Measurements from ENCODE around the gene CERK. TPM values are rescaled to one million over a fixed set of nuclear protein-coding genes. Genes with fewer than 3 reads are reported as not detected.
A peak's percentile ranks its signal among the peaks of the same experiment; 100 is the strongest.

Gene CERK
- total and polyA plus RNA-seq, 7 donors, result 13.0 to 38.1 (median 26.9) TPM

GRCh38 chr22:46763051-46763705 lies 25.1 kb upstream of the CERK start:
- intact Hi-C loops (cut with DNase I), result loop anchor here in 1 of 2 donors (2.0 kb wide), 1 partner anchor 24 kb away; the partner anchor contains the start of gene CERK
- Histone ChIP-seq H3K9me3 (no peaks in the 10 kb centered on the region), H3K4me1 (peaks cover 17% of the 10 kb centered on the region), H3K36me3 (ENCODE audit: insufficient read depth in 1 of 2, low read depth in 1 of 2) (peaks cover 0 to 13% of the 10 kb centered on the region in 2 donors), H3K27ac (peak overlapping the region; percentile 96), H3K4me3 (peak overlapping the region; percentile 77), H3K27me3 (ENCODE audit: insufficient read depth in 3 of 3, low read length in 2 of 3) (no peaks in the 10 kb centered on the region)
- DNase-seq (peak; percentile 46 to 82), ATAC-seq (peak; percentile 3 to 36 (median 10))
- TF ChIP-seq, protein P1, sequence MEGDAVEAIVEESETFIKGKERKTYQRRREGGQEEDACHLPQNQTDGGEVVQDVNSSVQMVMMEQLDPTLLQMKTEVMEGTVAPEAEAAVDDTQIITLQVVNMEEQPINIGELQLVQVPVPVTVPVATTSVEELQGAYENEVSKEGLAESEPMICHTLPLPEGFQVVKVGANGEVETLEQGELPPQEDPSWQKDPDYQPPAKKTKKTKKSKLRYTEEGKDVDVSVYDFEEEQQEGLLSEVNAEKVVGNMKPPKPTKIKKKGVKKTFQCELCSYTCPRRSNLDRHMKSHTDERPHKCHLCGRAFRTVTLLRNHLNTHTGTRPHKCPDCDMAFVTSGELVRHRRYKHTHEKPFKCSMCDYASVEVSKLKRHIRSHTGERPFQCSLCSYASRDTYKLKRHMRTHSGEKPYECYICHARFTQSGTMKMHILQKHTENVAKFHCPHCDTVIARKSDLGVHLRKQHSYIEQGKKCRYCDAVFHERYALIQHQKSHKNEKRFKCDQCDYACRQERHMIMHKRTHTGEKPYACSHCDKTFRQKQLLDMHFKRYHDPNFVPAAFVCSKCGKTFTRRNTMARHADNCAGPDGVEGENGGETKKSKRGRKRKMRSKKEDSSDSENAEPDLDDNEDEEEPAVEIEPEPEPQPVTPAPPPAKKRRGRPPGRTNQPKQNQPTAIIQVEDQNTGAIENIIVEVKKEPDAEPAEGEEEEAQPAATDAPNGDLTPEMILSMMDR (IDR thresholded peaks at IDR 0.05), result no peak
- 10 to 15% (median 14%) methylated on average over 13 of the region's 13 CpGs for WGBS, 3 donors

DNA sequence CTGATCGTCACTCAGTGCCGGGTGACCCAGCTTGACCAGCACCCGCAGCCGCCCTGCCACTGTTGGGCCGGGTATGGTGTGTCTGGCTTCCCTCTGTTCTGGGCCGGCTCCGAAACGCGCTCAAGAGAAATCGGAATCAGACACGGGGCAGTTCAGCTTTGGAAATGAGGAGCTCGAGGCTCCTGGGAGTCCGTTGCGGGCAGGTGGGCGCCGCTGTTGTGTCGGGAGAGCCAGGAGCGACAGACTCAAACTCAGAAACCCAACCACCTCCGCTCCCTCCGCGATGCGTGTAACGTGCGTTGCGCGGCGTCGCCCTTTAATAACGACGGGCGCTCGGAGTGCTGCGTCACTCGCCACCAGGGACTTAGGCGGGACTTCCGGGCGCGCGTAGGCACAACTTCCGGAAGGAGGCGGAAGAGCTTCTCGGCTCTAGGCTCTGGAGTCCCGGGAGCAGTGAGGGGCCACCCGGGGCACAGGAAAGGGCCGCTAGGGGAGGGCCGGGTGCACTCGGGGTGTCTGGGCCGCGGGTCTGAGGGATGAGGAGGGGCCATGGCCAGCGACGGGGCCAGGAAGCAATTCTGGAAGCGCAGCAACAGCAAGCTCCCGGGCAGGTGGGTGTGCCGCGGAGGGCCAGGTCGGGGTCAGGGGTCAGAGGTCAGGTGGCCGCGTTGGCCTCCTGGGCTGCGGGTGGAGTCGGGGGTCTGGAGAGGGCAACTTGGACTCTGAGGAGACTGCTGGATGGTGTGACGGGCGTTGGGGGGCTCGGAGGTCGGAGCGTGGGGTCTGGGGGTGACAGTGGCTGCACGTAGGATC lies 24.4 kb upstream of the CERK start, which contains the start of gene TBC1D22A:
Gene TBC1D22A (plus strand): TSS at position 413 of the 813 bp plus-strand sequence. CDS start 137 bp downstream, at position 550.
- Histone ChIP-seq H3K36me3 (ENCODE audit: insufficient read depth in 1 of 2, low read depth in 1 of 2) (peaks cover 0 to 13% of the 10 kb centered on the region in 2 donors), H3K4me3 (peak within 1 kb of the TSS; percentile 77), H3K9me3 (no peaks in the 10 kb centered on the region), H3K27me3 (ENCODE audit: insufficient read depth in 3 of 3, low read length in 2 of 3) (no peaks in the 10 kb centered on the region), H3K27ac (peak within 1 kb of the TSS; percentile 96), H3K4me1 (peaks cover 12% of the 10 kb centered on the region)
- WGBS, 3 donors, result 0 to 1% (median 1%) methylated on average over 61 to 66 of the region's 66 CpGs
- peak; percentile 95 to 98 for DNase-seq
- TF ChIP-seq, protein P1 (IDR thresholded peaks at IDR 0.05), result no peak
- intact Hi-C loops (cut with DNase I), result loop anchor here in 1 of 2 donors (2.0 kb wide), 1 partner anchor 24 kb away; the partner anchor contains the start of gene CERK
- peak; percentile 93 to 97 (median 95) for ATAC-seq

DNA sequence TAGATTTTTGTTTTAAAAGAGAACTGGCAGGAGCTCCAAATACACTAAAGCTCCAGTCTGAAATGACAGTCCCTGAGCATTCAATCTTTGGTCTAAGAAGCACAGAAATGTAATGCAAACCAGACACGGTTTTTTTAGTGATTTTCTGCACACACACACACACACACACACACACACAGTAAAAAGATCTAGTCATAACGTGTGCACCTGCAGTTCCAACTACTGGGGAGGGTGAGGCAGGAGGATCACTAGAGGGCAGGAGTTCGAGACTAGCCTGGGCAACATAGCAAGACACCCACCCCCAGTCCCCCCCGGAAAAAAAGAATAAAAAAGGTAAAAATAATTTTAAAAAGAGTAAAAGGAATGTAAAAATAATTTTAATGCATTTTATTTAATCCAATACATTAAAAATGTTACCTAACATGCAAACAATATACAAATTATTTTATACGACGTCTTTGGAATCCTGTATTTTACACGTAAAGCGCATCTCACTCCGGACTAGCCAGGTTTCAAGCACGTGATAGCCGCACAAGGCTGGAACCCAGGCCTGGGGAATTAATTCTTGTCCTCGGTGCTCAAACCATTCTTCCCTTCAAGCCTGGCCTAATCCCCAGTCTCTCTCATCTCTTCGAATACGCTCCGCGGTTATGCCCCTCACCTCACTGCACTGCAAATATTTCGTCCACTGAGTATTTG lies 23.6 kb upstream of the CERK start:
- Histone ChIP-seq H3K4me1 (peaks cover 12% of the 10 kb centered on the region), H3K27ac (peak overlapping the region; percentile 96), H3K36me3 (ENCODE audit: insufficient read depth in 1 of 2, low read depth in 1 of 2) (peaks cover 0 to 13% of the 10 kb centered on the region in 2 donors), H3K9me3 (no peaks in the 10 kb centered on the region), H3K4me3 (peak overlapping the region; percentile 77), H3K27me3 (ENCODE audit: insufficient read depth in 3 of 3, low read length in 2 of 3) (no peaks in the 10 kb centered on the region)
- intact Hi-C loops (cut with DNase I), result loop anchor here in 1 of 2 donors (2.0 kb wide), 2 partner anchors 23 to 41 kb away; partner anchors contain the start of gene CERK
- 4 to 6% (median 4%) methylated on average over 17 of the region's 17 CpGs for WGBS, 3 donors
- DNase-seq (no peak), ATAC-seq (peak in 2 of 4 donors; percentile 40 to 48)
- TF ChIP-seq, protein P1 (IDR thresholded peaks at IDR 0.05), result no peak

- Histone ChIP-seq H3K27ac (peak overlapping the region; percentile 96), H3K4me1 (peaks cover 12% of the 10 kb centered on the region), H3K4me3 (peak overlapping the region; percentile 77), H3K27me3 (ENCODE audit: insufficient read depth in 3 of 3, low read length in 2 of 3) (no peaks in the 10 kb centered on the region), H3K9me3 (no peaks in the 10 kb centered on the region), H3K36me3 (ENCODE audit: insufficient read depth in 1 of 2, low read depth in 1 of 2) (peaks cover 0 to 13% of the 10 kb centered on the region in 2 donors)
- TF ChIP-seq, protein P1 (IDR thresholded peaks at IDR 0.05), result no peak
- intact Hi-C loops (cut with DNase I), result loop anchor here in 1 of 2 donors (2.0 kb wide), 1 partner anchor 42 kb away; no protein-coding TSS in a partner anchor
- ATAC-seq (no peak), DNase-seq (no peak)
- WGBS, 3 donors, result 76 to 81% (median 81%) methylated on average over 6 of the region's 6 CpGs
These were observed 23.0 kb upstream of the CERK start for GRCh38 chr22:46761017-46761416.

Measured in psoas muscle (tissue), 8 donors.